ENCODE results near the gene PDE6H. TPM values are rescaled to one million over a fixed set of nuclear protein-coding genes. Genes with fewer than 3 reads are reported as not detected.

The PDE6H gene
- total and polyA plus RNA-seq, 10 of the 15 experiments (the other 5 are each of a cell fraction or from before 2014, with no cell fraction given): 0.16 TPM; not detected in 9

GRCh38 chr12:15015121-15015520 lies 42.3 kb downstream of the PDE6H start:
- H3K79me2 ChIP-seq (ENCODE audit: control insufficient read depth, insufficient read depth, low read length): no peaks in the 10 kb centered on the region
- no peaks in the 10 kb centered on the region for H4K20me1 ChIP-seq (ENCODE audit: control insufficient read depth, insufficient read depth)
- intact Hi-C loops (cut with micrococcal nuclease; ENCODE audit: unreplicated experiment): loop anchor here (5.0 kb wide), 1 partner anchor 187 kb away; no protein-coding TSS in a partner anchor
- no TSS peak for BruUV-seq (replicated peaks)
- H3K27ac ChIP-seq (ENCODE audit: control insufficient read depth, insufficient read depth): no peak overlapping the region
- in situ Hi-C loops (cut with MboI): no loop called here
- H3K9me3 ChIP-seq (replicated peaks; ENCODE audit: control insufficient read depth, insufficient read depth, low read length): no peaks in the 10 kb centered on the region
- H3K4me3 ChIP-seq: no peak overlapping the region
- TF ChIP-seq NBN (IDR thresholded peaks at IDR 0.05): no peak
- TF ChIP-seq BACH1 (IDR thresholded peaks at IDR 0.05; ENCODE audit: borderline replicate concordance): no peak
- TF ChIP-seq TBL1XR1 (IDR thresholded peaks at IDR 0.05; ENCODE audit: low read depth, low read length): no peak
- no peak for TF ChIP-seq ATF7 (IDR thresholded peaks at IDR 0.05; ENCODE audit: low read depth)
- no peak for TF ChIP-seq RAD51 (IDR thresholded peaks at IDR 0.05)
- TF ChIP-seq SKIL (IDR thresholded peaks at IDR 0.05; ENCODE audit: low read depth, poor library complexity, severe bottlenecking): no peak
- TF ChIP-seq ZNF207 (IDR thresholded peaks at IDR 0.05; ENCODE audit: borderline replicate concordance): no peak
- no peak for TF ChIP-seq IRF5 (IDR thresholded peaks at IDR 0.05; ENCODE audit: borderline replicate concordance)
- TF ChIP-seq SREBF2 (IDR thresholded peaks at IDR 0.05; ENCODE audit: low read length): no peak
- TF ChIP-seq ZNF687 (IDR thresholded peaks at IDR 0.05): no peak
- no peak for TF ChIP-seq LARP7 (IDR thresholded peaks at IDR 0.05)
- no peak overlapping the region for H2AFZ ChIP-seq (ENCODE audit: control insufficient read depth, low read depth, low read length)
- RAD21 ChIA-PET (ENCODE audit: unreplicated experiment): no interaction called here
- no peaks in the 10 kb centered on the region; a peak in 1 of 4 replicates for H3K27me3 ChIP-seq (replicated peaks in 1 of 2; ENCODE audit: control insufficient read depth in 2 of 2, insufficient read depth in 2 of 2, low read length in 1 of 2)
- H3K9ac ChIP-seq (ENCODE audit: control insufficient read depth, insufficient read depth, low read length): no peak overlapping the region
- ATAC-seq: no peak
- no peak for FAIRE-seq
- POLR2A ChIA-PET: interaction anchor here (0.5 kb wide), 1 partner anchor 1088 kb away, joined by 3 read pairs; no protein-coding TSS in a partner anchor
- H3K4me2 ChIP-seq (ENCODE audit: control insufficient read depth, insufficient read depth): no peak overlapping the region
- SMC1A ChIA-PET (ENCODE audit: uncharacterized antibody, unreplicated experiment): interaction anchor here (1.4 kb wide), 1 partner anchor 12 kb away, joined by 5 read pairs; no protein-coding TSS in a partner anchor
- H3K4me1 ChIP-seq (ENCODE audit: control insufficient read depth, insufficient read depth, low read length): peaks cover 6% of the 10 kb centered on the region
- 0% methylated on average over 1 of the region's 1 CpG for WGBS (ENCODE audit: insufficient coverage, insufficient replicate concordance, low lambda C conversion rate, missing lambda C conversion rate)
- H3K36me3 ChIP-seq (ENCODE audit: control insufficient read depth in 2 of 2, insufficient read depth in 2 of 2, low read length in 1 of 2): no peaks in the 10 kb centered on the region
- DNase-seq (ENCODE audit: low read depth, low spot score): no peak
- CTCF ChIA-PET: interaction anchor here (2.0 kb wide), 1 partner anchor 160 kb away, joined by 5 read pairs; no protein-coding TSS in a partner anchor
